ENCODE measurements around the gene EDNRB. TPM values are rescaled to one million over a fixed set of nuclear protein-coding genes. Genes with fewer than 3 reads are reported as not detected.

Gene EDNRB
- total and polyA plus RNA-seq, 2 of the 8 experiments (the other 6 are each of a cell fraction or from before 2014, with no cell fraction given), result 15.8 to 73.2 TPM

DNA sequence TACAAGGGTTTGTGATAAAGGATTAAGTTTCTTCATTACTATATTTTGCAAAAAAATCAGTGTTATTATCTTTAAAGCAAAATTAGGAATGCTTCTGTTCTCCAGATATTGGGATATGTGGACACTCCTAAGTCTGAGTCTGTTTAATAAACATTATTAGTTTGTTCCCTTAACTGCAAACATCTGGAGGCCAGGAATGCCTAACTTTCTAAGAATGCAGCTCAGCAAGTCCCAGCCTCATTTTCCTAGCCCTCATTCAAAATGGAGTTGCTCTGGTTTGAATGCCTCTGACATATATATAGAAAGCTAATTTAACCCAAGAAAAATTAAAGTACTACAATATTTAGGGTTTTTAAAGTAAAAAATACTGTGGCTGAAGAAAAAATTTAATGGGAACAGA lies 33.6 kb upstream of the EDNRB start:
- Histone ChIP-seq H3K36me3 (ENCODE audit: control insufficient read depth in 2 of 4, insufficient read depth in 4 of 4, low read length in 3 of 4) (no peaks in the 10 kb centered on the region), H2BK15ac (ENCODE audit: low read length) (no peak overlapping the region), H3K56ac (replicated peaks; ENCODE audit: insufficient read length, low read depth, low read length) (no peak overlapping the region), H3K23ac (ENCODE audit: insufficient read length) (no peak overlapping the region), H4K91ac (replicated peaks; ENCODE audit: insufficient read length, low read length) (no peak overlapping the region), H3K18ac (ENCODE audit: extremely low read depth, low read length) (no peak overlapping the region), H2BK12ac (ENCODE audit: low read depth, low read length) (no peak overlapping the region), H3K79me1 (ENCODE audit: low read depth, low read length) (no peaks in the 10 kb centered on the region), H3K4me2 (ENCODE audit: insufficient read depth in 1 of 2, low read depth in 2 of 2, low read length in 2 of 2) (no peak overlapping the region), H2BK120ac (replicated peaks; ENCODE audit: low read depth, low read length) (no peak overlapping the region), H3K9me3 (ENCODE audit: insufficient read depth in 2 of 2, low read depth in 1 of 2, low read length in 1 of 2) (peaks cover 0 to 4% of the 10 kb centered on the region in 2 experiments; a peak in 1 of 4 replicates), H3K4ac (replicated peaks; ENCODE audit: insufficient read length, low read depth, low read length) (no peak overlapping the region), H2AFZ (ENCODE audit: low read length) (no peak overlapping the region), H4K20me1 (replicated peaks in 1 of 2; ENCODE audit: control insufficient read depth in 1 of 2, insufficient read depth in 2 of 2, low read length in 2 of 2) (no peaks in the 10 kb centered on the region), H3K23me2 (ENCODE audit: low read depth, low read length) (no peaks in the 10 kb centered on the region; the same call in 1 of the 2 replicates), H3K4me1 (replicated peaks in 1 of 4; ENCODE audit: control insufficient read depth in 3 of 4, insufficient read depth in 4 of 4, low read length in 3 of 4) (no peaks in the 10 kb centered on the region), H2BK20ac (ENCODE audit: low read length) (no peak overlapping the region), H4K8ac (ENCODE audit: extremely low read depth, insufficient read depth, low read length) (no peak overlapping the region), H2BK5ac (ENCODE audit: low read depth, low read length) (no peak overlapping the region), H3K27ac (ENCODE audit: low read depth, low read length) (no peak overlapping the region), H4K5ac (ENCODE audit: insufficient read length, low read depth, low read length) (no peak overlapping the region), H3K4me3 (ENCODE audit: extremely low read depth in 1 of 4, insufficient read depth in 2 of 4, low read depth in 3 of 4, low read length in 4 of 4) (no peak overlapping the region), H2AK5ac (ENCODE audit: low read depth, low read length) (no peak overlapping the region), H3K79me2 (ENCODE audit: control insufficient read depth in 1 of 2, insufficient read depth in 2 of 2, low read length in 2 of 2) (no peaks in the 10 kb centered on the region), H3K14ac (ENCODE audit: insufficient read length) (no peak overlapping the region), H3K9ac (replicated peaks in 1 of 4; ENCODE audit: extremely low read depth in 1 of 4, low read depth in 3 of 4, low read length in 3 of 4) (no peak overlapping the region), H3K27me3 (replicated peaks in 1 of 4; ENCODE audit: control insufficient read depth in 3 of 4, extremely low read depth in 1 of 4, insufficient read depth in 3 of 4, low read length in 3 of 4) (no peaks in the 10 kb centered on the region)
- ChIA-PET CTCF (ENCODE audit: partially characterized antibody) (no interaction called here), POLR2A (ENCODE audit: partially characterized antibody) (no interaction called here)
- DNase-seq (ENCODE audit: low read depth in 1 of 2, low spot score in 2 of 2) (no peak), FAIRE-seq (no peak)
- TF ChIP-seq JUN (IDR thresholded peaks at IDR 0.05; ENCODE audit: low read depth, low read length) (no peak), EGR1 (IDR thresholded peaks at IDR 0.05; ENCODE audit: borderline replicate concordance, low read depth, low read length) (no peak), SP2 (IDR thresholded peaks at IDR 0.05; ENCODE audit: low read length) (no peak), TCF12 (IDR thresholded peaks at IDR 0.05; ENCODE audit: low read depth, low read length) (0 out of 2 replicates have a peak, but pooled peaks have one; percentile 10), TEAD4 (IDR thresholded peaks at IDR 0.05; ENCODE audit: low read depth, low read length) (0 out of 2 replicates have a peak, but pooled peaks have one; percentile 20)

All from H1 (cell line).